Hepatocyte (in vitro differentiated cells): Measurements from ENCODE around the gene CAV2.

Experiments
- EZH2 ChIP-seq: fragments of 200-600 bp; sonication (generic); IDR thresholded peaks from 2 replicates; pipeline ENCODE4 v1.6.1; 2016; ENCODE audit warnings: antibody characterized with exemption, mild to moderate bottlenecking, borderline replicate concordance
- TF ChIP-seq, protein P1 (sequence below): fragments of 200-600 bp; sonication (generic); IDR thresholded peaks from 2 replicates; pipeline ENCODE4 v1.5.1; 2016; ENCODE audit warnings: antibody characterized with exemption, mild to moderate bottlenecking; ENCODE audit not compliant: poor library complexity

DNA sequence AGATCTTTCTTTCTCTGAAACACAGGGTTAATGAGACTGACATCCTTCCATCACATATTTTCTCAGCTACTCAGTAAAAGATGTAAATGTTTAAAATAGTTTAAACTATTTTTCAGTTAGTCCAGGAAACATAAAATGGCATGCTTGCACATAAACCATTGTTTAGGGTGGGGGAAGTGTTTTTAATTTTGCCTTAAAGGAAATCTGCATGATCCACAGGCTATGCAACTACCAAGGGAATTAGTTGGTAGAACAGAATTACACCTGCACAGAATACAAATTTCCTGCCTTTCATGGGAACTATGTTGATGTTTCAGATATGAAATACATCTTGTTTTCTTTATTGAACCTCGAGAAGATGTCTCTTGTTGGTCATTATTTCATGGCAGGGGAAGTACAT lies 35.9 kb downstream of the CAV2 start:
- TF ChIP-seq, protein P1, sequence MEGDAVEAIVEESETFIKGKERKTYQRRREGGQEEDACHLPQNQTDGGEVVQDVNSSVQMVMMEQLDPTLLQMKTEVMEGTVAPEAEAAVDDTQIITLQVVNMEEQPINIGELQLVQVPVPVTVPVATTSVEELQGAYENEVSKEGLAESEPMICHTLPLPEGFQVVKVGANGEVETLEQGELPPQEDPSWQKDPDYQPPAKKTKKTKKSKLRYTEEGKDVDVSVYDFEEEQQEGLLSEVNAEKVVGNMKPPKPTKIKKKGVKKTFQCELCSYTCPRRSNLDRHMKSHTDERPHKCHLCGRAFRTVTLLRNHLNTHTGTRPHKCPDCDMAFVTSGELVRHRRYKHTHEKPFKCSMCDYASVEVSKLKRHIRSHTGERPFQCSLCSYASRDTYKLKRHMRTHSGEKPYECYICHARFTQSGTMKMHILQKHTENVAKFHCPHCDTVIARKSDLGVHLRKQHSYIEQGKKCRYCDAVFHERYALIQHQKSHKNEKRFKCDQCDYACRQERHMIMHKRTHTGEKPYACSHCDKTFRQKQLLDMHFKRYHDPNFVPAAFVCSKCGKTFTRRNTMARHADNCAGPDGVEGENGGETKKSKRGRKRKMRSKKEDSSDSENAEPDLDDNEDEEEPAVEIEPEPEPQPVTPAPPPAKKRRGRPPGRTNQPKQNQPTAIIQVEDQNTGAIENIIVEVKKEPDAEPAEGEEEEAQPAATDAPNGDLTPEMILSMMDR = no peak
- no peak for TF ChIP-seq EZH2
